Mucosa of gallbladder (tissue), 1 donor: ENCODE data around the gene DIAPH1. TPM values are rescaled to one million over a fixed set of nuclear protein-coding genes. Genes with fewer than 3 reads are reported as not detected.

Experiments used
- DNase-seq: peaks from one replicate; pipeline ENCODE4 v3.0.0-alpha.2; 2020; ENCODE audit warnings: low spot score
- total RNA-seq: library from RNA; stranded (reverse); gene quantifications from one replicate; pipeline ENCODE4 v1.2.1, GENCODE V29; 2021
- donor health status: DM: no; HTN: no; CAD: no.

DIAPH1 gene
- total RNA-seq, 1 donor from 2014 or later = 85.9 TPM

DNA sequence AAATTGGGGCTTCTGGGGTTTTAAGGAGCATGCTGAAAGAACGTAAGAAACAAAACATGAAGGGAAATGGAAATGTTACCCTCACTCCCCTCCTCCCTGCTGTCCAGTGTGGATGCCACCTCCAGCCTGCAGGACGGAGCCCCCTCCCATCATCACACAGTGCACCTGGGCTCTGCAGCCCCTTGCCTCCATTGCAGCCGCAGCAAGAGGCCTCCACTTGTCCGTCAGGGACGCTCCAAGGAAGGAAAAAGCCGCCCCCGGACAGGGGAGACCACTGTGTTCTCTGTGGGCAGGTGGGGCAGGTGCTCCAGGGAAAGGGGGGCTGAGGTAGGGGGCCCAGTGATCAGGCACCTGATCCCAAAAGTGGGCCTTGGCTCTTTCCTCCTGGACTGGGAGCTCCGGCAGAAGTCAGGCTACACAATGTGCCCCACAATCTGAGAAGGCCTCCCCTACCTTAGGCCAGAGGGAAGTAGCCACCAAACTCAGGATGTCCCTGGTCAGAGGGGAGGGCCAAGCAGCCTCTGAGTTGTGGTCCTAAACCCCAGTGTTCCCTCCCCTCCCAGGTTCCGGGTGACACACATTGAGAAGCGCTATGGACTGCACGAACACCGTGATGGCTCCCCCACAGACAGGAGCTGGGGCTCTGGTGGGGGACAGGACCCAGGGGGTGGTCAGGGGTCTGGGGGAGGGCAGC, 20.7 kb upstream of the DIAPH1 start:
- no peak for DNase-seq

DNA sequence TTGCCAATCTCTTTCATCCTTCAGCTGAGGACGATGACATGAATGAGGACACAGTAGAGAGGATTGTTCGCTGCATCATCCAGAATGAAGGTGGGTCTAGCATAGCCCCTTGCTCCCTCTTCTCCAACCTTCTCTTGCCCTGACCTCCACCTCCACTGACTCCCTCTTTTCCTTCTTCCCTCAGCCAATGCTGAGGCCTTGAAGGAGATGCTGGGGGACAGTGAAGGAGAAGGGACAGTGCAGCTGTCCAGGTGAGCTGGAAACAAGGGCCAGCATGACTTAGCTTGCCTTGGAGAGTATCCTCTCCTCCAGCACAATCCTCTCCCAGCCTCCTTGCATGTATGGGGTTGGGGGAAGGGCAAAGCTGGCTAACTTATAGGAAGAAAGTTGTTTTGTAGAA, 20.0 kb upstream of the DIAPH1 start:
- no peak for DNase-seq

DNA sequence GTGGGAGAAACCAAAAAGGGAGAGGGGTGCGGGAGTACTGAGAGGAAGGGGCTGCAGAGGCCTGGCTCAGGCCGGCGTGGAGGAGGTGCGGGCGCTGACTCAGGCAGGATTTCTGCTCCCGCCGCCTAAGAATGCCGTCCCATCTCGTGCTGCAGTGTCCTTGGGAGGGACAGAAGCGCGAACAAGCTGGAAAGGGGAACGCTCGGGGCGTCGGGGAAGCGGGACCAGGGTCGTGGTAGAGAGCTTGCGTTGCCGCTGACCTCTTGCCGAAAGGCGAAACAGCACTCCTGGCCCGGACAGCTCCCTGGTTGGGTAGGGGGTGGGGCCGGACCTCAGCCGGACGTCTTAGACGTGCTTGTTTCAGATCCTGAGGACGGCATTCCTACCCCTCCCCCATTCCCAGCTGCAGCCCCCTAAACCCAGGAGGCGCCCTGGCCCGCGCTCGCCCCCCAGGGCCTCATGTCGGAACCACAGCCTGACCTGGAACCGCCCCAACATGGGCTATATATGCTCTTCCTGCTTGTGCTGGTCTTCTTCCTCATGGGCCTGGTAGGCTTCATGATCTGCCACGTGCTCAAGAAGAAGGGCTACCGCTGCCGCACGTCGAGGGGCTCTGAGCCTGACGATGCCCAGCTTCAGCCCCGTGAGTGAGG, 19.1 kb upstream of the DIAPH1 start:
- DNase-seq = peak; percentile 60

DNA sequence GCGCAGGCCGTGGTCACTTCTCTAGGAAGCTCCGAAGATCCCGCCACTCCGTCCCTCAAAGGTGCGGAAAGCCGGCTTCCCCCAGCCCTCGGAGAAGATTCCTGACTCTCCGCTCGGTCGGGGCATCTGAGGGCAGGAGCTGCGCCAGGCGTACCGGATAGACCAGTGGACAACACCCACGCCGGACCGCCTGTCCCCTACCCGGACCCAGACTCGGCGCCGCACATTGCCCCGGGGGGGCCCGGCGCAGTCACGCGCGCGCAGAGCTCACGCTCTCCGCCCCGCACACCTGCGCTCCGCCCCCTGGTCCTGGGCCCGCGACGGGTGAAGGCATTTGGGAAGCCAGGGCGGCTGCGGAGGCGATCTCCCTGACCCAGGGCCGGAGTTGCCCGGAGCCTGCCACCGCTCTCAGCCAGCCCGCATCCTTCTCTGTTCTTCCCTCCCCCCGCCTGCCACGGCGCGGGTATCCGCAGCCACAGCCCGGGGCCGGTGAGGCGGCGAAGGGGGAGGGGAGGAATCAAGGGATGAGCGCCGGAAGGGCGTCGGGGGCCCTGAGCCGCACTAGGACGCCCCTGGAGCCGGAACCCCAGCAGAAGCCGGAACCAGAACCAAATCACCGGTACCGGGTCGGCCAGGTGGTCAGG, 18.4 kb upstream of the DIAPH1 start:
- DNase-seq = no peak

DNA sequence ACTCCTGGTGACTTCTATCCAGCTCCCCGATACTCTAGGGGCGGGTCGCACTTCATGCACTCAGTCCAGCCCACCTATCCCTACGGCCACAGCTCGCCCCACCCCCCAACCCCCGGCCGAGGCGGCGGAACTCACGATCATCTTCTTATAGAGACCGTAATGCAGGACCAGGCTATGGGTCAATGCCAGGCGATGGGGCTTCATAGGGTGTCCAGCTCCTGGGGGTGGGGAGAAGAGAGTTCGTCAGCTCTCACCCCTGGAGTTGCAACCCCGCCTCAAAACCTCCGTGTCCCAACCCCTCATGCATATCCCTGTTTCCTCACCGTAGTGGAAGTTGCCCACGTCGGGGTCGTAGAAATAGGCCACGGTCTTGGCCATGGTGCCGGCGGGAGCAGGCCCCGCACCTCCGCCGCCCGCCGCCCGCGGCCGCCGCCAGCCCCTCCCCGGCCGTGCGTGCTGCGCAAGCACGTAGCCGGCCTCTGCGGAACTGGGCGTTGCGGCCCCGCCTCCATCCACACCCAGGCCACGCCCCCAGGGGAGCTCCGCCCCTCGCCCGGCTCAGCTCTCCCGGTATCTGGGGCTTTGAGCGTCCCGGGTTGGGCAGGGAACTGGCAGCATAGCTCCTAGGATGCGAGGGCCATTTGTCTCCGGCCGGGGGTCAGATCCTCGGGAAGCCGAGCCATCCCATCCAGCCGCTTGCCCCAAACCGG, 17.8 kb upstream of the DIAPH1 start, which contains the start of the genes HDAC3 and RELL2:
TSS of gene HDAC3 (minus strand) at position 437 of the 710 bp plus-strand sequence. CDS start at position 378, 59 bp downstream.
TSS of gene RELL2 (plus strand) at position 585 of the 710 bp plus-strand sequence. CDS start 1,229 bp downstream, outside the sequence.
- peak; percentile 94 for DNase-seq

DNA sequence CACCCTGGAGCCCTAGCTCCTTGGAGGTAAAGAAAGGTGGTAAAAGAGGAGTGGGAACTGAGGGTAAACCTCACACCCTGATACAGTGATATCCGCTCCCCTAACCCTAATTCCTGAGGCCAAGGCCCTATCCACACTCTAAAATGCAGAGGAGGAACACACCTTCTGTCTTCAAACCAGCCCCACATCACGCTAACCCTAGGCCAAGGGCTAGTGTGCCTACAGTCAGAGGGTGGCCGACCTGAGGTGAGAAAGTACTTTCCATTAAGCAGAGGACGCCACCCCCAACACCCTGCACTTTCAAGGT, 17.3 kb upstream of the DIAPH1 start:
- no peak for DNase-seq

DNA sequence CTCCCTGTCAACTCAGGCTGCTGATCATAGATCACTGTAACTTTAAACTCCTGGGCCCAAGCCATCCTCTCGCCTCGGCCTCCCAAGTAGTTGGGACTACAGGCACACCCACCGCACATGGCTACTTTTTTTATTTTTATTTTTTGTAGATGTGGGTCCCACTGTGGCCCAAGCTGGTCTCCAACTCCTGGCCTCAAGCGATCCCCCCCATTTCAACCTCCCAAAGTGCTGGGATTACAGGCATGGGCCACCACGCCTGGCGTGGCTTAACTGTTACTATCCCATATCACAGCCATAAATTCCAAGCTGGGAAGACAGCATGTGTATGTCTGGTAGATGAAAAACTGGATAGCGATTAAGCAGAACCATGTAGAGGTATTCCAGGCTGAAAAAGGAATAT, 16.8 kb upstream of the DIAPH1 start:
- DNase-seq = no peak

DNA sequence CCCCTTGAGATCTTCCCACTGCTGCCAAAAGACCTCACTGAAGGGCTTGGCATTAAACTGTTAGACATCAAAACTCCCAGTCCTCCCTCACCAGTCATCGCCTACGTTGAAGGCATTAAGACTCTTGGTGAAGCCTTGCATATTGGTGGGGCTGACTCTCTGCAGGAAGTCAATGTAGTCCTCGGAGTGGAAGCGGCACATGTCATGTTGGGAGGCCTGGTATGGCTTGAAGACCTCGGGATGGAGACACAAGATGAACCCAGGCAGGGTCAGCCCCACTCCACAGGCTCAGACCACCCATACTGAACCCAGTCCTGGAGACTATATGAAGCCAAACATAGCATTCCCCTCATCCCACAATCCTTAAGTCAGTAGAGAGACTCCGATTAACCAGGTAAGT, 15.9 kb upstream of the DIAPH1 start:
- no peak for DNase-seq

DNA sequence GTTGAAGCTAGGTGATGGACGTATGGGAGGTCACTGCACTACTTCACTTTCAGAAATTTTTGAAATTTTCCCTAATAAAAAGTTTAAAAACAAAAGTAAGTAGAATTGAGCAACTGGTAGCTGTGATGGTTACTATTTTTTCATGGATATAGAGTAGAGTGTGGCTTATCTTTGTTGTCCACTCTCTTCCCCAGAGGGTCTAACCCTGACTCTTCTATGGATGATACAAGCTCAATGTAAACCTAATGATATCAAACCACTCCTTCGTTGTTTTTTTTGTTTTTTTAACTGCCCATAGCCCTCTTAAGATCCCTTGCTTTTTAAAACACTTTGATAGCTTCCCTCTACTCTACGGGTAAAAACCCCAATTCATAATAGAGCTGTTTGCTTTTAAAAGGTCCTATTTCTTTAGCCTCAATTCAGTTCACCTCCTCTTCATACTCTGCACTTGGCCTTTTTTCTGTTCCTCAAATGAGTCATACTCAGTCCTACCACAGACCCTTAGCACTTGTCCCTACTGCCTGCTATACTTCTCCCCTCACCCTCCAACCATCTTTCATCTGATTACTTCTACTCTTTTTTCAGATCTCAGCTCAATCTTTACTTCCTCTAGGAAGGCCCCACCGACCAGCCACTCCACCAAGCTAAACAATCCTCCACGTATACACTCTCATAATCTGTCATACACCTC, 15.2 kb upstream of the DIAPH1 start:
- DNase-seq = no peak

DNA sequence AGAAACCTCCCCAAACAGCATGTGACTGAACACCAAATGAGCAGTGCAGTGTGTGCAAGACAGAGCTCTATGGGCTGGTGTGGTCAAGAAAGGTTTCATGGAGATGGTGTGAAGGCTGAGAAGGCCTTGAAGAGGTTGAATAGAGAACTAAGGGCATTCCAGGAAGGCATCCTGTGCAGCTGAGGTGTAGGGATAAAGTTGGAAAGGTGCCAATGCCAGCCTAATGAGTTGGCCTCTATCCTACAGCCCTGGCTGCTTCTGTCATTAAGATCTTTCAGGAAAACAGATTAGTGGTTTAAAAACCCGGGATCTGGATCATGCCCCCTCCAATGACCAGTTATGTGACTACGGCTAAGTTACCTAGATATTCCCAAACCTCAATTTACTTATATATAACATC, 13.8 kb upstream of the DIAPH1 start:
- no peak for DNase-seq

DNA sequence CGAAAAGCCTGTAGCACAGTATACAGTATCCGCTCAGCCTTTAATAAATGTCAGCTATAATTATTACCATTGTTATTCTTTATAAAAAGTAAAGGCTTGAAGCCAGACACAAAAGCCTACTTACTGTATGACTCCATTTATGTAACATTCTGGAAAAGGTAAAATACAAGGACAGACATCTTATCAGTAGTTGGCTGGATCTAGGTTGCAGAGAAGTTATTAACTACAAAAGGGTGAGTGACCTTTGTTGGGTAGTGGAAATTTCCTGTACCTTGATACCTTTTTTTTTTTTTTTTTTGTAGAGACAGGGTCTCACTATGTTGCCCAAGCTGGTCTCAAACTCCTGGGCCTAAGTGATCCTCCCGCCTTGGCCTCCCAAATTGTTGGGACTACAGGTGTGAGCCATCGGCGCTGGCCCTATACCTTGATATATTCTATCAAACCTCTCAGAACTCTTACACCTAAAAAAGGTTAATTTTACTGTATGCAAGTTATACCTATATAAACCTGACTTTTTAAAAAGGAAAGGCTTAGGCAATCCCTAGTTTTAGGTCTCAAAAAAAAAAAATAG, 11.9 kb upstream of the DIAPH1 start:
- no peak for DNase-seq

DNA sequence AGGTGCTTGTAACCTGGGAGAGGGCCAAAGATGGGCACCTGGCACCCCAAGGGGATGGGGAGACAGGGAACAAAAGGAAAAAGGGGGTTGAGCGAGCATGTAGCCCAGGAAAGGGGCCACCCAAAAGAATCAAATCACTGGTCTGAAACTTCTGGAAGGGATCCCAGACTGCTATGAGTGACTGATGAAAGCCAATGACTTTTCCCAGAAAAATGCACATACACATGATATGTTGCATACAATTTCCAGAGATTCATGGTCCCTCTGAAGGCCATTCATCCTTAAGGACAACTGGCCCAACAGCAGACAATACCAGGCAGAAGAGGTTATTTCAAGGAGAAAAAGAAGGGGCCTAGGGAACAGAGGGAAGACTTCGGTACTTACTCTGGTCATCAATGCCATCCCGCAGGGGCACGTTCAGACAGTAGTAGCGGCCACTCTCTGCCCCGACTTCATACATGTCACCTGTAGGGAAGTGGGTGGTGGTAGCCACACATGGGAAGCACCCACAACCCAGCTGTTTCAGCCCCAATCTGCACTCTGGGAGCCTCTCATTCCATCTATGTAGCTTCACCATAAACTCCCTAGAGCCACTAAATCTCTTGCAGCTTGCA, 9.5 kb upstream of the DIAPH1 start:
- DNase-seq = no peak

DNA sequence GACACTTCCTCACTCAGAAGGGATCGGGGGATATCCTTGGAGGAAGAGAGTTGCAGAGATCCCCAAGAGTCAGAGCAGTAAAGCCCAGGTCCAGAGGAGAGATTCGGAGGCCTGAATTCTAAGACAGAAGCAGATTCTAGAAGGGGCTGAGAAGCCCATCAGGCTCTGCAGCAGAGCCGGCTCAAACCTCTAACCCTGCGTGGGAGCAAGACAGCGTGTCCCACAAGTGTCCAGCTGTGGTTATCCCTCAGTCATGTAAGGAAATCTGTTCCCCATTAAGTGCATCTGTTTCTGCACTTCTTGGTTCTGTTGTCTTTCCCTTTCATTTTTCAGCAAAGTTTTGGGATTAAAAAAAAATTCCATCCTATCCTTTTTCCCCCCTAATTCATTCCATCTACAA, 4.8 kb upstream of the DIAPH1 start:
- no peak for DNase-seq

DNA sequence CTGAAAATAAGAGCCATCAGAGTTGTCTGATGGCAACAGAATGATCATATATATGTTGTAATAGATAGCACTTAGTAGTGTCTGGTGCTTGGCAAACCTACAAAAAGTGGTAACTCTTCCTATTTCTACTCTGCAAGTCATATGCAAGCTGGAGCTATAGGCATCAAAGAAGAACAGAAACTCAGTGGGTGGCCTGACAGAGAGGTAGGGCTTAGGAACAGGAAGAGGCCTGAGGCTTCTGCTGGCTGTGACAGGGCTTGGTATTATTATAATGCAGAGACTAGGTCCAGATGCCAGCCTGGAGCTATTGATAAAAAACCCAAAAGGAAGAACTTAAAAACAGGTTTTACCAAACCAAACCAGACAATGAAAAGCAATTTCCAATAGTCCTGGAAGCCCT, 4.4 kb upstream of the DIAPH1 start:
- DNase-seq = no peak

DNA sequence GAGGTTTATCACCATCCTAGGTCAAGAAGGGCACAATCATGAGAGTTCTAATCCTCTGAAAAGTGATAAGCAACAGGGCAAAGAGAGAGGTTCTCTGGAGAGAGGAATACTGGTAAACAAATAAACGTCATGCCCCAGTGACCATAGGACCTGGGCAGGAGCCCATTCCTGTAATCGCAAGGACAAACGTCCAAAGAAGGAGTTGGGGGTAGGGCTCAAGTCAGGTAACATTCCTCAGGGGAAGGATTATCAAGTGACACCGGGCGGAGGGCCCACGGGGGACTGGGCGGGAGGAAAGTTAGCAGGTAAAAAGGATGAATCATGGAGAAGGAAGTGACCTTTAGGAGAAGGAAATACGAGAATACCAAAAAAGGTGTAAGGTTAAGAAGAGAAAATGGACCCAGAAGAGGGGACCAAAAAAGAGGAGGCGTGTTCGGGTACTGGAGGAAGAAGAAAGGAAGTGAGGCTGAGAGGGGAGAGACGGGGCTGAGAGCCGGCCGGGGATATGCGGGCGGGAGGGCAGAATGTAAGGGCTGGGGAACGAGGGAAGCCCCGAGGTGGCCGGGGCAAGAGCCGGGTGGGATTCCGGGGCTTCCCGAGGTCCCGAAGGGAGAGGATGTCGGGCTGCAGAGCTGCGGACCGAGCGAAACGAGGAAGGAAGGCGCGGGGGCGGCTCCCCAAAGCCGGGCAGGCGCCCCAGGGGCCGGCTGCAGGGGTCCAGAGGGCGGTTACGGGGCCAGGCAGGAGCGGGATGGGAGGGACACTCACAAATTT, 583 bp downstream of the DIAPH1 start:
- DNase-seq = peak; percentile 57

DNA sequence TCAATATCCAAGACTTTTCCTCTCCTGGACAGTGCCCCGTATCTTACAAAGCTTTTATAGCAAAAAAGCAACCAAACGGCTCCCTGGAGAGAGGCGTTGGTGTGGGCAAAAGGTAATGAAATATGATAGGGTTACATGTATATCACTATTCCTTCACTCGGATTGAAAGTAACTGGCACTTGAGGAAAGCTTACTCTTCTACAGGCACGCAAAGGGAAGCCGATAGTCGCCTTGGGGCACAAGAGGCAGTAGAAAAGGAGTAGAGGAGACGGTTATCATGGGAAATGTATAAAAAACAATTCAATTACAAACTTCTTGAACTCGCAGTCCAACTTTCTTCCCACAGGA, 1.1 kb downstream of the DIAPH1 start:
- DNase-seq = no peak

DNA sequence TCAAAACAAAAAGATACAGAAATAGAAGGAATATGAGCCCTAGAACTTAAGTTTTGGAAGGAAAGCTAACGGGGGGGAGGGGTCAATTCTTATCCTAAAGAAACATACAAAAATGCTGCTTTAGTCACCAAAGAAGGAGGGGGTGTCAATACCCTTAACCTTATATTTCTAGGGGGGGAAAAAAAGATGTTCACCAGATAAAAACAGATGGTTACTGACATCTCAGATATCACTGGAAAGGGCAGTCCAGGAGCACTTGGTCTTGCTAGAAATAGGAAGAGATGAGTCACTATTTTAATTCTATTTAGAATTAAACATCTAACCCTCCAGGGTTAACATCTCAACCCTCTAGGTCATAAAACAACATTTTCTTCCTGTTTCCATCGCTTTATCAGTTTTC, 1.7 kb downstream of the DIAPH1 start:
- no peak for DNase-seq

DNA sequence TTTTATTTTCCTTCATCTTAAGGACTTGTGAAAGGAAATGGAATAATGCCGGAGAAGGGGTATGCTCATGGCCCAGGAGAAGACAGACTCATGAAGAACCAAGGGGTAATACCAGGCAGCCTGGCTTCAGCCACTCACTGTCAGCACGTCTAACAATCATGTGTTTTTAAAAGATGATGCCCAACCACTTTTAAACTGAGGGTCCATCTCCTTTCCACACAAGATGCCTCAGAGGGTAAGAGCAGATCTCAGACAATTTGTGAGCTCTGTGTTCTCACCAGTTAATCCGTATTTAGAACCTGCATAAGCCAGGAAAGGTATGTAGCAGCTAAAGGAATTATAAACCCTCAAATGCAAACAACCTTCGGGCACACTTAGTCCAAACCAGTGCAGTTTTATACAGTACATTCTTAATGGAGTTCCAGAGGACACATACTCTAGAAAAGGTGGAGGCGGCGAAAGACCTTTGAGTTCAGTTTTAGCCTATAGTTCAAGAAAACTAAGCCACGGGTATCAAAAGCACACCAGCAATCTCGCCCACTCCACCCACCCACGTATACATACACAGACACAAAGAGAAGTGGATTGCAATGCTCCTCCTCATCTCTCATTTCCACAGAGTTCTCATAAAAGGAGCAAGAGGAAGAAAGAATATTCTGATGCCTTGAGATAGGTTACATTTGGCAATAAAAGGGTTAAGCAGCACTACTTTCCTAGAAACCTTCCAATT, 2.6 kb downstream of the DIAPH1 start:
- DNase-seq = no peak

DNA sequence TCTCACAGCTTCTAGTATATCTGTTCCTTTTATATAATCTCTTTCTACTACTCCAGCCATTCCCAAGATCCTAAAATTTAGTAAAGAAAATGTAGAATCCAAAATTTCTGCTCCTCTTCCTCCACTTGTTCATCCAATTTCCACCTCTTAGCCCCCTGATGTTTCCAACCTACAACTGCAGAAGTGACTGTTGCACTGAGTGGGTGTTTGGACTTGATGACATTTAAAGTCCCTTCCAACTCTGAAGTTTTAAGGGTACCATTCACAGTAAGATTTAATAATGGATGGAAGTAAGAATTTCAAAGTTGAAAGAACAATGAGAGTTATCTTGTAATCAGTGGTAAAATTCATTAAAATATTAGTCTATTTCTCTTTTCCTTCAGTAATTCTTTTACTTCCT, 5.5 kb downstream of the DIAPH1 start:
- DNase-seq = no peak

DNA sequence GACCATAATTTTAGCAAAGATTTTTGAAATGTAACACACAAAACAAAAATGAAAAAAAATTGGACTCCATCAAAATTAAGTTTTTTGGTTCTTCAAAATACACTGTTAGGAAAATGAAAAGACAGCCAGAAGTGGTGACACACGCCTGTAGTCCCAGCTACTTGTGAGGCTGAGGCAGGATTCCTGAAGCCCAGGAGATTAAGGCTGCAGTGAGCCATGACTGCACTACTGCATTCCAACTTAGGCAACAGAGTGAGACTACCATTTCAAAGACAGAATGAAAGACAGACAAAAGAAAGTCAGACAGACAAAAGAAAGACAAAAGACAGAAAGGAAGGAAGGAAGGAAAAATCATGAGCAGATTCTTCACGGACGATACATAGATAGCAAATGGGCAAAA, 7.5 kb downstream of the DIAPH1 start:
- no peak for DNase-seq
